ENCODE measurements around the gene TMEM163. TPM values are rescaled to one million over a fixed set of nuclear protein-coding genes. Genes with fewer than 3 reads are reported as not detected.

TMEM163 gene
- total and polyA plus RNA-seq, 2 of the 13 experiments (the other 11 are each of a cell fraction or from before 2014, with no cell fraction given), result 0.05 TPM; not detected in 1

DNA sequence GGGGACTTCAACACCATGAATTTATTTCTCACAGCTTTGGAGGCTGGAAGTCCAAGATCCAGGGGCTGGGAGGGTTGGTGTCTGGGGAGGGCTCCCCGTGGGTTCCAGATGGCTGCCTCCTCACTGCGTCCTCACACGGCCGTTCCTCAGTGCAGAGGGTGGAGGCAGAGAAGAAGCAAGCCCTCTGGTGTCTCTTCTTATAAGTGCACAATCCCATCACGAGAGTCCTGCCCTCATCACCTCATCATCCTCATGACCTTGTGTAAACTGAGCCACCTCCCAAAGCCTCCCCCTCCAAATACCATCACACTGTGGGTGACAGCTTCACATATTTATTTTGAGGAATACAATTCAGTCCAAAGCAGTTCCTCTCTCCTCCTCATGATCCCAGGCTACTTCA, 26.3 kb downstream of the TMEM163 start:
- Histone ChIP-seq H3K4me3 (replicated peaks in 1 of 3; ENCODE audit: insufficient read depth in 1 of 3, low read depth in 2 of 3, low read length in 3 of 3) (no peak overlapping the region), H3K9me3 (ENCODE audit: low read length) (no peaks in the 10 kb centered on the region), H4K20me1 (ENCODE audit: insufficient read depth, low read length) (no peaks in the 10 kb centered on the region), H3K79me2 (ENCODE audit: insufficient read depth, low read length) (no peaks in the 10 kb centered on the region), H3K9ac (ENCODE audit: insufficient read depth, low read depth, low read length) (no peak overlapping the region), H3K27me3 (ENCODE audit: control insufficient read depth in 1 of 2, insufficient read depth in 2 of 2, low read length in 2 of 2) (peaks cover 0 to 5% of the 10 kb centered on the region in 2 experiments; a peak in 3 of 5 replicates), H3K27ac (ENCODE audit: extremely low read length, insufficient read depth, low read length) (no peak overlapping the region), H3K4me2 (ENCODE audit: low read depth, low read length) (no peak overlapping the region), H3K36me3 (replicated peaks in 1 of 2; ENCODE audit: control insufficient read depth in 1 of 2, insufficient read depth in 2 of 2, low read length in 2 of 2) (no peaks in the 10 kb centered on the region), H3K4me1 (ENCODE audit: insufficient read depth, low read length) (no peaks in the 10 kb centered on the region), H2AFZ (ENCODE audit: low read length) (no peak overlapping the region)
- intact Hi-C loops (cut with micrococcal nuclease; ENCODE audit: unreplicated experiment) (no loop called here), in situ Hi-C loops (cut with HindIII; ENCODE audit: extremely low pct_ligation_motif_present, low pct_unique_long_range_greater_than_20kb) (no loop called here)
- ChIA-PET CTCF (ENCODE audit: low intra/inter-chr PET ratio, low total read pairs) (no interaction called here), POLR2A (no interaction called here)
- ATAC-seq (peak; percentile 96), FAIRE-seq (no peak), DNase-seq (ENCODE audit: low spot score) (no peak)
- no TSS peak for BruUV-seq (replicated peaks)
- 0% methylated on average over 5 of the region's 5 CpGs for WGBS (ENCODE audit: low lambda C conversion rate)
- TF ChIP-seq, protein P1, sequence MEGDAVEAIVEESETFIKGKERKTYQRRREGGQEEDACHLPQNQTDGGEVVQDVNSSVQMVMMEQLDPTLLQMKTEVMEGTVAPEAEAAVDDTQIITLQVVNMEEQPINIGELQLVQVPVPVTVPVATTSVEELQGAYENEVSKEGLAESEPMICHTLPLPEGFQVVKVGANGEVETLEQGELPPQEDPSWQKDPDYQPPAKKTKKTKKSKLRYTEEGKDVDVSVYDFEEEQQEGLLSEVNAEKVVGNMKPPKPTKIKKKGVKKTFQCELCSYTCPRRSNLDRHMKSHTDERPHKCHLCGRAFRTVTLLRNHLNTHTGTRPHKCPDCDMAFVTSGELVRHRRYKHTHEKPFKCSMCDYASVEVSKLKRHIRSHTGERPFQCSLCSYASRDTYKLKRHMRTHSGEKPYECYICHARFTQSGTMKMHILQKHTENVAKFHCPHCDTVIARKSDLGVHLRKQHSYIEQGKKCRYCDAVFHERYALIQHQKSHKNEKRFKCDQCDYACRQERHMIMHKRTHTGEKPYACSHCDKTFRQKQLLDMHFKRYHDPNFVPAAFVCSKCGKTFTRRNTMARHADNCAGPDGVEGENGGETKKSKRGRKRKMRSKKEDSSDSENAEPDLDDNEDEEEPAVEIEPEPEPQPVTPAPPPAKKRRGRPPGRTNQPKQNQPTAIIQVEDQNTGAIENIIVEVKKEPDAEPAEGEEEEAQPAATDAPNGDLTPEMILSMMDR (CRISPR knock-in tag; IDR thresholded peaks at IDR 0.05), result peak; percentile 38
- TF ChIP-seq ZKSCAN5 (CRISPR knock-in tag; IDR thresholded peaks at IDR 0.05) (no peak), STAG1 (CRISPR knock-in tag; IDR thresholded peaks at IDR 0.05) (peak; percentile 9; the same call in 1 of the 2 replicates)

DNA sequence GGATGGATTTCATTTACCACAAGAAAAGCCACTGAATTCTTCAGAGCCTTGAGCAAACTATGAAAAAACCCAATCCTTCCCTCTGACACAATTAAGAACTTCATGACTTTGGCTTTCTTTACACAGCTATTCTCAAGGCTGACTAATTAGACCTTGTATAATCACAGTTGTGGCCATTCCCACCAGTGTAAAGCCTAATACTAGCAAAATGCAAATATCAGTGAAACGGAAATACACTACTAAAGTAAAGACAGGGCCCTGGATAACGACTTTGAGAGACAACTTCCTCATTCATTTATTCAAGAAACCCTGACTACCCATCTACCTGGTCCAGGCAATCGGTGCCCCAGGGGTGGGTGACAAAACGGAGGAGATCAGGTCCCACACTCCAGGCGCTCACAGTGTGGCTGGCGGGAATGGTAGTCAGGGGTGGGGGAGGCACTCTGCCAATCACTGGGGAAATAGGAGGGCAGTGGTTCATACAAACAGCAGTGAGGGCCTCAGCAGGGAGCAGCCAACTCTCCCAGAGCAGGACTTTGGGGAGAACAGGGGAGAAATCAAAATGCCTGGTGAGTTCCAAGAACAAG, 28.1 kb downstream of the TMEM163 start:
- ChIA-PET POLR2A (no interaction called here), CTCF (ENCODE audit: low intra/inter-chr PET ratio, low total read pairs) (no interaction called here)
- H3K27ac ChIP-seq (ENCODE audit: extremely low read length, insufficient read depth, low read length), result no peak overlapping the region
- no peaks in the 10 kb centered on the region for H3K9me3 ChIP-seq (ENCODE audit: low read length)
- H3K27me3 ChIP-seq (ENCODE audit: control insufficient read depth in 1 of 2, insufficient read depth in 2 of 2, low read length in 2 of 2), result peaks cover 0 to 5% of the 10 kb centered on the region in 2 experiments; a peak in 3 of 5 replicates
- no peaks in the 10 kb centered on the region for H4K20me1 ChIP-seq (ENCODE audit: insufficient read depth, low read length)
- no TSS peak for BruUV-seq (replicated peaks)
- no peak overlapping the region for H3K4me3 ChIP-seq (replicated peaks in 1 of 3; ENCODE audit: insufficient read depth in 1 of 3, low read depth in 2 of 3, low read length in 3 of 3)
- no peak overlapping the region for H3K4me2 ChIP-seq (ENCODE audit: low read depth, low read length)
- no peak overlapping the region for H2AFZ ChIP-seq (ENCODE audit: low read length)
- in situ Hi-C loops (cut with HindIII; ENCODE audit: extremely low pct_ligation_motif_present, low pct_unique_long_range_greater_than_20kb), result no loop called here
- DNase-seq (ENCODE audit: low spot score), result no peak
- H3K79me2 ChIP-seq (ENCODE audit: insufficient read depth, low read length), result no peaks in the 10 kb centered on the region
- no peak overlapping the region for H3K9ac ChIP-seq (ENCODE audit: insufficient read depth, low read depth, low read length)
- no peak for FAIRE-seq
- ATAC-seq, result no peak
- intact Hi-C loops (cut with micrococcal nuclease; ENCODE audit: unreplicated experiment), result no loop called here
- no peaks in the 10 kb centered on the region for H3K36me3 ChIP-seq (replicated peaks in 1 of 2; ENCODE audit: control insufficient read depth in 1 of 2, insufficient read depth in 2 of 2, low read length in 2 of 2)
- WGBS (ENCODE audit: low lambda C conversion rate), result 39% methylated on average over 6 of the region's 6 CpGs
- H3K4me1 ChIP-seq (ENCODE audit: insufficient read depth, low read length), result no peaks in the 10 kb centered on the region
- TF ChIP-seq, protein P2, sequence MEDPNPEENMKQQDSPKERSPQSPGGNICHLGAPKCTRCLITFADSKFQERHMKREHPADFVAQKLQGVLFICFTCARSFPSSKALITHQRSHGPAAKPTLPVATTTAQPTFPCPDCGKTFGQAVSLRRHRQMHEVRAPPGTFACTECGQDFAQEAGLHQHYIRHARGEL (CRISPR knock-in tag; IDR thresholded peaks at IDR 0.05), result no peak
- TF ChIP-seq, protein P3, sequence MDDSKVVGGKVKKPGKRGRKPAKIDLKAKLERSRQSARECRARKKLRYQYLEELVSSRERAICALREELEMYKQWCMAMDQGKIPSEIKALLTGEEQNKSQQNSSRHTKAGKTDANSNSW (CRISPR knock-in tag; IDR thresholded peaks at IDR 0.05; ENCODE audit: borderline replicate concordance), result no peak
- TF ChIP-seq ZNF605 (CRISPR knock-in tag; IDR thresholded peaks at IDR 0.05), result no peak
- TF ChIP-seq, protein P4, sequence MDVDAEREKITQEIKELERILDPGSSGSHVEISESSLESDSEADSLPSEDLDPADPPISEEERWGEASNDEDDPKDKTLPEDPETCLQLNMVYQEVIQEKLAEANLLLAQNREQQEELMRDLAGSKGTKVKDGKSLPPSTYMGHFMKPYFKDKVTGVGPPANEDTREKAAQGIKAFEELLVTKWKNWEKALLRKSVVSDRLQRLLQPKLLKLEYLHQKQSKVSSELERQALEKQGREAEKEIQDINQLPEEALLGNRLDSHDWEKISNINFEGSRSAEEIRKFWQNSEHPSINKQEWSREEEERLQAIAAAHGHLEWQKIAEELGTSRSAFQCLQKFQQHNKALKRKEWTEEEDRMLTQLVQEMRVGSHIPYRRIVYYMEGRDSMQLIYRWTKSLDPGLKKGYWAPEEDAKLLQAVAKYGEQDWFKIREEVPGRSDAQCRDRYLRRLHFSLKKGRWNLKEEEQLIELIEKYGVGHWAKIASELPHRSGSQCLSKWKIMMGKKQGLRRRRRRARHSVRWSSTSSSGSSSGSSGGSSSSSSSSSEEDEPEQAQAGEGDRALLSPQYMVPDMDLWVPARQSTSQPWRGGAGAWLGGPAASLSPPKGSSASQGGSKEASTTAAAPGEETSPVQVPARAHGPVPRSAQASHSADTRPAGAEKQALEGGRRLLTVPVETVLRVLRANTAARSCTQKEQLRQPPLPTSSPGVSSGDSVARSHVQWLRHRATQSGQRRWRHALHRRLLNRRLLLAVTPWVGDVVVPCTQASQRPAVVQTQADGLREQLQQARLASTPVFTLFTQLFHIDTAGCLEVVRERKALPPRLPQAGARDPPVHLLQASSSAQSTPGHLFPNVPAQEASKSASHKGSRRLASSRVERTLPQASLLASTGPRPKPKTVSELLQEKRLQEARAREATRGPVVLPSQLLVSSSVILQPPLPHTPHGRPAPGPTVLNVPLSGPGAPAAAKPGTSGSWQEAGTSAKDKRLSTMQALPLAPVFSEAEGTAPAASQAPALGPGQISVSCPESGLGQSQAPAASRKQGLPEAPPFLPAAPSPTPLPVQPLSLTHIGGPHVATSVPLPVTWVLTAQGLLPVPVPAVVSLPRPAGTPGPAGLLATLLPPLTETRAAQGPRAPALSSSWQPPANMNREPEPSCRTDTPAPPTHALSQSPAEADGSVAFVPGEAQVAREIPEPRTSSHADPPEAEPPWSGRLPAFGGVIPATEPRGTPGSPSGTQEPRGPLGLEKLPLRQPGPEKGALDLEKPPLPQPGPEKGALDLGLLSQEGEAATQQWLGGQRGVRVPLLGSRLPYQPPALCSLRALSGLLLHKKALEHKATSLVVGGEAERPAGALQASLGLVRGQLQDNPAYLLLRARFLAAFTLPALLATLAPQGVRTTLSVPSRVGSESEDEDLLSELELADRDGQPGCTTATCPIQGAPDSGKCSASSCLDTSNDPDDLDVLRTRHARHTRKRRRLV (CRISPR knock-in tag; IDR thresholded peaks at IDR 0.05), result no peak
- TF ChIP-seq KDM5A (IDR thresholded peaks at IDR 0.05; ENCODE audit: borderline replicate concordance, low read length), result no peak
- TF ChIP-seq ZNF558 (CRISPR knock-in tag; IDR thresholded peaks at IDR 0.05; ENCODE audit: borderline replicate concordance), result no peak

Data from HepG2 (cell line).